SIG-M5 treated with dmso at 0.1 percent for 504 hours (cell line): ENCODE results near the gene MYCBP.

ENCODE experiments used
- DNase-seq: peaks from one replicate; lab custom pipeline; 2025; ENCODE audit not compliant: unreplicated experiment; lab: John Stamatoyannopoulos, UW

MYCBP gene

DNA sequence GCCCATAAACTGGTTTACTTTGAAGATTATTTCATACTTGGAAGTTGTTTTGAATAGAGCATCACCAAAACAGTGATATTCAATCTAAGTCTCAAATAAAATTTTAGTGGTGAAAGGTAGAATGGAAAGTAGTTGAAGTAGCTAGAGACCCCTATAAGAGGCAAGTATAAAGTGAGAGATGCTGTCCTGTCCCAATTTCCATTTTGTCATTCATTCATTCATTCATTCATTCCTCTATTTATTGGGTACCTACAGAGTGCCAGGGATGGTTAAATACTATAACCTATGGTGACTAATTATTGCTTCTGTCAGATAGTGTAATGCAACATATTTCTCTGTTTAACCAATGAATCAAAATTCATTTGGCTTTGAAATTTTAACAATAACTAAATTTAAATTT, 46.3 kb downstream of the MYCBP start:
- DNase-seq: no peak

DNA sequence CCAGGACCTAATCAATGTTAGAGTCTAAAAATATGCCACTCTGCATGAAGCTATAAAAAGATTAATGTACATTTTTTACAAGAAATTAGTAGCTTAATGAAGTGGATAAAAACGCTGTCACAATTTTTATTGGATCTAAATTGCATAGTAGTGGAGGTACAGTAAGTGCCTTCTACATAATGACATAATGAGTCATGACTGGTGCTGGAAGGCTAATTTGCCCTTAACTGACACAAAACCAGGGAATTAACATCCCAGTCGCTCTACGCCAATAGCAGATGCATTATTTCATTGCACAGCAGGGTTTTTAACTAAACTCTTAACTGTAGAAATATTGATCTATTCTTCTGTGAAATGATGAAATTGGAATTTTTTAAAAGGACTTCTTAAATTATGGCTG, 46.9 kb downstream of the MYCBP start:
- no peak for DNase-seq

DNA sequence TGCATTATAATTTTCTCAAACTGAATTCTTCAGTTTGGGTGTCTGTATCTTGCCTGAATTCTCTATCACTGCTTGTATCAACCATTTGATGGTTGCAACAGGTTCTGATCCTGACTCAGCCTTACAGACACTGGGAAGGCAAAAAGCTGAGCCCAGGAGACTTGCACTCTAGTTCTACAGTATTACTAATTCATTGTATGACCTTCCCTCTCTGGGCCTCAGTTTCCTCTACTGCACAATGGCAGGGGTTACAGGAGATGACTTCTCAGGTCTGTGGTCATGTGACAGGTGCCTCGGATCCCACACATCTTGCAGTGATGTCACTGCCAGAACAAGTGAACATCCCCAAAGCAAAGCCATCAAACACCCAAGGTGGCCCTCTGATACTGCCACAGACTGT, 52.3 kb downstream of the MYCBP start:
- no peak for DNase-seq

DNA sequence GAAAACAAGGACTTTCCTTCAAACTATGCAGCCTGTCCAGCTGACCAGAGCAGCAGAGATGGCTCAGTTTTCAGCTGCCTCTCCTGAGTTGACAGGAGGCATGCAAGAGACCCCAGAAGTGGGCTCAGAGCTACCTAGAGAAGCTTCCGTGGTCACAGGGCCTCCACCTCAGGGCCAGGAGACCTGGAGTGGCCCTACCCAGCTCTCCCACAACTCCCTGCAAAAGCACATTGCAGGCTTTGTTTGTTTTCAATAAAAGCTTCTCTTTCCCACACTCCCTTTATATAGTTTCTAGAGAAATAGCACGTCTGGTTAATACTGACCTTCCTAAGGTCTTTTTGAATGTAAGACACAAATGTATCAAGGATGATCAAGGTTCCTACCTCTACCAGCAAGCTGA, 53.6 kb downstream of the MYCBP start:
- no peak for DNase-seq

DNA sequence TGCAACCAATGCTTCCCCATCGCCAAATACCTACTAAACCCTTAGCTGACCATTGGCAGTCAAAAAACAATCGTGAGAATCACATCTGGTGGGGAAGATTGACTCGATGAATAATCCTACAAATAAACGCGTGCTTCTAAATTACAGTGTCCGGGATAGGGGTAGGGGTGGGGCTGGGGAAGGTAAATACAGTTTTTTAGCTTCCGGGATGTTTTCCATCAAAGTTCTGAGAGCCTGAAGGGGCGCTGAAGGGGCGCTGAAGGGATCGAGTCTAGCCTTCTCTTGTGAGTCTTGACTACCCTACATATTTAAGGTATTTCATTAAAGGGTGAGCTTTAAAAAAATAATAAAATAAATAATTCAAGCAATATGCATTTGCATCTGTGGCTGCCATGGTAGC, 54.1 kb downstream of the MYCBP start:
- no peak for DNase-seq

DNA sequence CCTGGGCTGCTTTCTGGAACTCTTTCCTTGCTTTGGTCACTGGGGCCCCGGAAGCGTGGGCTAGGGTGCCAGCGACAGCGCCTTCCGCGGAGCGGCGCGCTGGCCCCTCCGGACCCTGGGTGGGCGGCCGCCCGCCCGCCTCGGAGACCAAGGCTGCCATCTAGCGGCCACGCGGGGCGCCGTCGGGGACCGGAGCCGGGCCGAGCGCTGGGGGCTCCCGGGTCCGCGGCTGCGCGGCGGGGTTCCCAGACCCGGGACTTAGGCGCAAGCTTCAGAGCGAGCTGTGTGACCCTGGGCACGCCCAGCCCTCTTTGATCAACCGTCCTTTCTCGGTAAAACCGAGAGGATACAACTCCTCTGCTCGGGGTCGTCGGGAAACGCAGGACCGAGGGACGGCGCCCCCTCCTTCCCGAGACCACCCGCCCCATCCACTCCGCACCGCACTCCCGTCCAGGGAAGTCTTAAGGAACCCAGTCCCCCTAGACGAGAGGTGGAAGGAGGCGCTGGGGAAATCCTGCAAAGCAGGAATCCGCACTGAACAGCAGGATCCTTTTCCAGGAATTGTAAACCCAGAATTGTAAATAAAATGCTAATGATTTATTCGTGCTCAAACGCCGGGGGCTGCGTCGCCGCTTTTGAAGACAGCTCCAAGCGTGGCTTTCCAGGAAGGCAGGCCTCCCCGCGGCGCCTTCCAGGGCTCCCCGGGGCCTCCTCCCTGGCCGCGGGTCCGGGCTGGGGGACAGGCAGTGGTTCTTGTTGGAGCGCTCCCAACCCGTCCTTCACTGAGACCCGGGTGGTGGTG, 54.8 kb downstream of the MYCBP start:
- DNase-seq: no peak

DNA sequence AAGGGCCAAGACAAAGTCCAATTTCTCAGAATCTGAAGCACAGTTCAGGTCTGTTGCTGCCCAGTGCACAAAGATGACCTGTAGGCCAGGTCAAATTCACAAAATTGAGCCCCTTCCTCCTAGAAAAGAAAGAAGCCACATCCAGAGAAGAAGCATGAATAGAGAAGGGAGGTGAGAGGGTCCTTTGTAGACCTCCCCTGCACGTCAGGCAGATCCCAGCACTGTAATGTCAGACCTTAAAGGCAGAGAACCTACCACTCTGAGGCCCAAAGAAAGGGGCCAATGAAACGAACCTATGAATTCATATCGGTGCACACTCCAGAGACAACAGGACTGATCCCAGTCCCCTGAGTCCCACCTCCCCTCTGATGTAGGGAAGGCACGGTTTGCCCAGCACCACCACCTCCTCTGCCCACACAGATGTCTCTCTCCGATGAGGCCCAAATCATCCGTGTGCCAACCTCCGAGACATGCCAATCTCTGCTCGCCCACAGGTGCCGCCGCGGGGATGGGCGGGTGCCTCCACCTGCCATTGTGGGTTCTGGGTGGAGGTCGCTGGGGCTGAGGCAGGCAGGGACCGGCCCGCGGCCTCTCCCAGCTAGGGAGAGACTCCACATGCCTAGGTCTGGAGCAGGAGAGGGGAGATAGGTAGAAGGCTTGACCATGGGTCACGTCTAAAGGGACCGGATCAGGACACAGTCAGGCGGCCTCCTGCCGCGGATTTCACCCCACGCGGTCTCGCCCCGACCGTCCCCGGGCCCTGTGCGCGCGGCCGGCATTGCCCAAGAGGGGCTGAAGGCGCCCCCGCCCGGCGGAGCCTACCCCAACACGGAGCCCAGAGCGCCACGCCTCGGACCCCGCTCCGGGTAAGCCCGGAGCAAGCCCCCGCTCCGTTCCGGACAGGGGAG, 55.6 kb downstream of the MYCBP start:
- no peak for DNase-seq

DNA sequence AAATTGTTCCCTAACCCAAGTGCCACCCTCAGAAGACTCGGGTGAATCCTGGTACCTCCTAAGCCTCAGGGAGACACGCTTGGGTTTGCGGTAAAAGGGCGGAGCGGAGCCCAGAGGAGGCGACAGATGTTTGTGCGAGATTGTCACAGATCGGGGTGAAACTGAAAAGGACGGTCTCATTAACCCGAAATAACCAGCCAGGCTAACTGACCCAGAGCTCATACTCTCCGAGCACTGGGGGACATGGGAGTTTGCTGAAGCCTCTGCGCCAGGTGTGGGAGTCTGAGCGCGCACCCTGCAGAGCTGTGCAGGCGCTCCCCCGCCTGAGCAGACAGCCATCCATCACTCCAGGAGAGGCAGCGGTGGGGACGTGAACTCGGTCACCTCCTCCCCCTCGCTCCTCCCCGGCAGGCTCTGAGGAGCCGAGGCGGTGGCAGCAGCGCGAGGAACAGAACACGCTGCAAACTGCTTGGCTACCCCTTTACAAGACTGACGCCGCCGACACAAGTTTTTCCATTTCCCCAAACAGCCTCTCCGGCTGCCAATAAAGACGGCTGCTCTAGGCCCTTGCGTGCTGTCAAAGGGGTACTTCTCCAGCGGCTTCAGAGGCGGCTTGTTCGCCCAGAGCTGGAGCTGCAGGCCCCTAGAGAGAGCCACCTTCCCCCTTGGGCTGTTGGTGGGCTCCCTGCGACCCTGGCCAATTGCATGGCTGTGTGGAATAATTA, 57.1 kb downstream of the MYCBP start:
- DNase-seq: no peak

DNA sequence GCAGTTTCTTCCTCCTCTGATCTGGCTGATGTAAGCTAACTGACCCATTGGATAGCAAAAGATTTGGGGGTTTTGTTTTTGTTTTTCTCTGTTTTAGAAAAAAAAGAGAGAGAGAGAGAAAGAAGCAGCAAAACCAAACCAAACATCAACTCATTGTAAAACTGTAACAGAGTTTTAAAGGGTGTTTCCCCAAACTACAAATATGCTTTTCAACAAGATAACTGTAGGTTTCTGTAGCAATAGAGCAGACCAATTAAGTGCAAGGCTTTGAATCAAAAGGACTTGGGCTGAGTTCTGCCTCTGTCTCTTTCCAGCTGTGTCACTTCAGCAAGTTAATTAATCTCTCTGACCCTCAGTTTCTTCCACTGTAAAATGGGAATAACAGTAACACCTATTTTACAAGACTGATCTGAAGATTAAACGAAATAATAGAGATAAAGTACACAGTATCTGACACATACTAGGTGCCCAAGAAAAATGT, 58.1 kb downstream of the MYCBP start:
- no peak for DNase-seq

DNA sequence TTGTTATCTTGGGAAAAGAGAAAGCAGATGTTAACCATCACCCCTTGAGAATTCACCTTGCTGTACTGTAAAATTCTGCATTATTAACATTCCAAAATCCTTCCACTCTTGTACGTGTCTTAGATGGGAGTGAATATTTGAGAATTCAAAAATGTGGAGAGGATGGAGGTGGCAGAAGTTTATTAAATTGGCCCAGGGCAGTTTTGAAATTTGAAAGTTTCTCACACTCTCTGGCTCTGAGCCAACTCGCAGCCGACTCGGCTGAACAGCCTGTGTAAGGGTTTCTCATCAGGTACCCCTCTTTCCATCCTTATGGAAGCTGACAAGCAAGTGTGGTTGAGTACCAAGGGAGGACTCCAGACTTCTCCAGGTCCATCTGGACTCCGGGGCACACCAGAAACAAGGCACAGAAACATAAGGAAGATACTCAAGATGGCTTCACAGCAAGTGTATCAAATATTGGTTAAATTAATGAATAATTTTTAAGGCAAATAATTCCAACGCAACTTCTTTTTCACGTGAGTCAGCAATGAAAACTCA, 58.6 kb downstream of the MYCBP start:
- DNase-seq: no peak

DNA sequence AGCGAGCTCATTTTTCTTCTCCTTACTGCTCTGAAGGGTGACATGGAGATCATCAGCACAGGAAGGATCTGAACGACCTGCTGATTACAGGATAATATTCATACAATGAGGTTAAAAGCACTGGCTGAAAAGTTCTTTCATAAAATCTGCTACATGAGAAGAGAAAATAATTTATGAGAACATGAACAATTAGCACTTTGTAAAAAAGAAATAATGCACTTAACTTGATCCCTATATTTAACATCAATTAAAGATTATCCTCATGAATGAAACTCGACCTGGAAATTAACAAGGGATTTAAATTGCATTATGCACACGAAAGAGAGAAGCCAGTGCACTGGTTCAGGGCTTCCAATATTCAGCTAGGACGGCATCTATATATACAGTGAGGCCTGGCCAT, 60.2 kb downstream of the MYCBP start:
- no peak for DNase-seq
